NB4 (cell line): ENCODE measurements around the gene STEAP4.
"Not testable (repeated sequence)": the region's sequence is repeated elsewhere in the genome, so short reads cannot be mapped to it uniquely, and the experiment has no call there.

ENCODE experiments used
- MYC ChIP-seq: IDR thresholded peaks from 2 replicates; pipeline ENCODE4 v1.6.1; 2011; ENCODE audit warnings: low read depth, low read length
- POLR2A ChIP-seq: IDR thresholded peaks from 2 replicates; pipeline ENCODE4 v1.6.1; 2011; ENCODE audit warnings: mild to moderate bottlenecking; ENCODE audit not compliant: insufficient read length; ENCODE audit errors: extremely low read depth
- TF ChIP-seq, protein P1 (sequence below): IDR thresholded peaks from one replicate; pipeline ENCODE4 v1.5.1; 2012; ENCODE audit warnings: low read depth, low read length
- TF ChIP-seq, protein P2 (sequence below): IDR thresholded peaks from 2 replicates; pipeline ENCODE4 v1.6.1; 2011; ENCODE audit warnings: low read depth, low read length

GRCh38 chr7:88264987-88265386 lies 41.7 kb downstream of the STEAP4 start:
- TF ChIP-seq, protein P1, sequence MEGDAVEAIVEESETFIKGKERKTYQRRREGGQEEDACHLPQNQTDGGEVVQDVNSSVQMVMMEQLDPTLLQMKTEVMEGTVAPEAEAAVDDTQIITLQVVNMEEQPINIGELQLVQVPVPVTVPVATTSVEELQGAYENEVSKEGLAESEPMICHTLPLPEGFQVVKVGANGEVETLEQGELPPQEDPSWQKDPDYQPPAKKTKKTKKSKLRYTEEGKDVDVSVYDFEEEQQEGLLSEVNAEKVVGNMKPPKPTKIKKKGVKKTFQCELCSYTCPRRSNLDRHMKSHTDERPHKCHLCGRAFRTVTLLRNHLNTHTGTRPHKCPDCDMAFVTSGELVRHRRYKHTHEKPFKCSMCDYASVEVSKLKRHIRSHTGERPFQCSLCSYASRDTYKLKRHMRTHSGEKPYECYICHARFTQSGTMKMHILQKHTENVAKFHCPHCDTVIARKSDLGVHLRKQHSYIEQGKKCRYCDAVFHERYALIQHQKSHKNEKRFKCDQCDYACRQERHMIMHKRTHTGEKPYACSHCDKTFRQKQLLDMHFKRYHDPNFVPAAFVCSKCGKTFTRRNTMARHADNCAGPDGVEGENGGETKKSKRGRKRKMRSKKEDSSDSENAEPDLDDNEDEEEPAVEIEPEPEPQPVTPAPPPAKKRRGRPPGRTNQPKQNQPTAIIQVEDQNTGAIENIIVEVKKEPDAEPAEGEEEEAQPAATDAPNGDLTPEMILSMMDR: not testable (repeated sequence)
- not testable (repeated sequence) for TF ChIP-seq POLR2A, MYC
- TF ChIP-seq, protein P2, sequence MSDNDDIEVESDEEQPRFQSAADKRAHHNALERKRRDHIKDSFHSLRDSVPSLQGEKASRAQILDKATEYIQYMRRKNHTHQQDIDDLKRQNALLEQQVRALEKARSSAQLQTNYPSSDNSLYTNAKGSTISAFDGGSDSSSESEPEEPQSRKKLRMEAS: not testable (repeated sequence)
